HUES6 (cell line): ENCODE data around the gene ASNS.
"Not testable (repeated sequence)": the region's sequence is repeated elsewhere in the genome, so short reads cannot be mapped to it uniquely, and the experiment has no call there.

ENCODE experiments used
- H3K27ac ChIP-seq: 2 replicates; pipeline ENCODE4 v1.7.0; 2013; ENCODE audit warnings: low read depth, mild to moderate bottlenecking, low read length, inconsistent platforms
- H3K27me3 ChIP-seq: 2 replicates; pipeline ENCODE4 v1.6.1; 2013; ENCODE audit warnings: low read length; ENCODE audit not compliant: control insufficient read depth, insufficient read depth
- H3K36me3 ChIP-seq: 2 replicates; pipeline ENCODE4 v1.6.1; 2013; ENCODE audit warnings: low read length; ENCODE audit not compliant: control insufficient read depth, insufficient read depth
- H3K4me1 ChIP-seq: 2 replicates; pipeline ENCODE4 v1.6.1; 2013; ENCODE audit warnings: low read length; ENCODE audit not compliant: control insufficient read depth, insufficient read depth
- H3K4me3 ChIP-seq: 2 replicates; pipeline ENCODE4 v1.5.1; 2013; ENCODE audit warnings: low read depth, low read length
- H3K9ac ChIP-seq: one replicate; pipeline ENCODE4 v1.6.1; 2013; ENCODE audit warnings: mild to moderate bottlenecking, low read length
- H3K9me3 ChIP-seq: 2 replicates; pipeline ENCODE4 v1.6.1; 2013; ENCODE audit warnings: low read depth, low read length; ENCODE audit not compliant: control insufficient read depth, insufficient read depth

The ASNS gene

DNA sequence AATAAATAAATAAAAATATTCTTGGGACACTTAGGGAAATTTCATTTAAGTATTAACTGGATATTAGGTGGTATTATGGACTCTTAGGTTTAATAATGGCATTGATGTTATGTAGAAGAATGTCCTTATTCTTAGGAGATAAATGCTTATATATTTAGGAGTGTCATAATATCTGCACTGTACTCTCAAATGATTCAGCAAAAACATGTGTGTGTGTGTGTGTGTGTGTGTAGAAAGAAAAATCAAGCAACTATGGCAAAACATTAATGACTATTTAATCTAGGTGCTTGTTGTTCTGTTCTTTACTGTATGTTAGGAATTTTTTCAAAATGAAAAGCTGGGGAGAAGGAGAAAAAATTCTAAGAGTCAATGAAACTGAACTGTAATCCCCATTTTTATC, 3.9 kb downstream of the ASNS start:
- H3K4me1 ChIP-seq = peaks cover 7% of the 10 kb centered on the region; the same call in 1 of the 2 replicates
- peaks cover 49% of the 10 kb centered on the region for H3K36me3 ChIP-seq
- no peaks in the 10 kb centered on the region for H3K9me3 ChIP-seq
- H3K9ac ChIP-seq = no peak overlapping the region
- H3K4me3 ChIP-seq = no peak overlapping the region
- H3K27ac ChIP-seq = no peak overlapping the region
- peaks cover 6% of the 10 kb centered on the region for H3K27me3 ChIP-seq

DNA sequence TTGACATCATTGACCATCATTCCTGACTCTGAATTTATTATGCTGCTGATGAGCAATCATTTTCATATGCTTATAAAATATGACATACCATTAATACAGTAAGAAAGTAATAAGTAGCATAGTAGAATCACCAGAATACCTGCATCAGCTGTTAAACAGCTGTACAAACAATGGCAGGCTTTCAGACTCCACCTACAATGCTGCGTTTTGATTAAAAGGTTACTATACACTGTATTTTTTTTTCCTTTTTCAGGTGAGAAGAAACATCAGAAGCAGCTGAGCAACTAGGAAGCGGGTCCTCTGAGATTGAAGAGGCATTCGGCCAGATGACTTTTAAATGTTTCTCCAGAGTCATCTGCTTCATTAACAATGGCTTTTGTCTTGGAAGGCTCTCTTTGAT, 7.1 kb downstream of the ASNS start:
- no peaks in the 10 kb centered on the region for H3K9me3 ChIP-seq
- no peaks in the 10 kb centered on the region for H3K4me1 ChIP-seq
- no peaks in the 10 kb centered on the region for H3K27me3 ChIP-seq
- no peak overlapping the region for H3K9ac ChIP-seq
- H3K27ac ChIP-seq = no peak overlapping the region
- H3K4me3 ChIP-seq = no peak overlapping the region
- H3K36me3 ChIP-seq = peaks cover 60% of the 10 kb centered on the region

DNA sequence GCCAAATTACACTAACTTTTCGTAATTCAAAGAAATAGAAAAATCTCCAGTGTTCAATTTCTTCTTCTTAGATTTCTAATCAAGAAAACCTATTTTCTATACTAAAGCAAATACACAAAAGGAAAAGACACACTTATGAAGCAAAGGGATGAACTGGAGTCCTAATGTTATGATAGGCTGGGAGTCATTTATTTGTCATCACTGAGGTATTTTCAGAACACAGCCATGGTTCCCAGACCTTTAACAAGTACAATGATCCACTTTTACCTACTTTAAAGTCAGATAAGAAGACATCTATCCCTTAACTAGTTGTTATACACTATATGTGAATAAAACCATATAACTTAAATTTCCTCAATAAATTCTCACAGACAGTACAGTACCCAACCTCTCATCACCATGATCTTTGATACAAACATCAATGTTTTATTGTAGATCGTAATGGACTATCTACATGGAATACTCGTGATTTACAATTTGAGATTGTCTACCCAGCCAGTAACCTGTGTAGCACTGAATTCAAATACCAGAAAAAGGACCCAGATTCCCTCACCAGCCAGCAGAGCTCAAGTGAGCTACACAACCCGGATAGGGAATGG, 12.5 kb downstream of the ASNS start:
- peaks cover 69% of the 10 kb centered on the region for H3K36me3 ChIP-seq
- no peak overlapping the region for H3K9ac ChIP-seq
- no peak overlapping the region for H3K4me3 ChIP-seq
- no peaks in the 10 kb centered on the region for H3K27me3 ChIP-seq
- H3K27ac ChIP-seq = no peak overlapping the region
- no peaks in the 10 kb centered on the region for H3K9me3 ChIP-seq
- no peaks in the 10 kb centered on the region for H3K4me1 ChIP-seq

DNA sequence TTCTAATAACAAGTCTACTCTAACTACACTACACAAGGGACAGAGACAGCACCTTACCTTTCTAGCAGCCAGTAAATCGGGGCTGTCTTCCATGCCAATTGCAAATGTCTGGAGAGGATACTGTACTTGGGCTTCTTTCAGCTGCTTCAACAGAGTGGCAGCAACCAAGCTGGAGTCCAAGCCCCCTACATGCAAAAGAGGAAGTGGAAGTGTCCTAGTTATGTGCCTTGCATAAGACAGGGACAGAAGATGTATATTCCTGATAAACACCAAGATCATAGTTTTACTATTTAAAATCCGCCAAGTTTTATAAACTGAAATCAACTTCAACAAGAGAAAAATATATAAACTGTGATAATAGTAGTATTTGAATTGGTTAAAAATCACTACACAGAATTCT, 14.0 kb downstream of the ASNS start:
- Histone ChIP-seq H3K4me1 (no peaks in the 10 kb centered on the region), H3K27ac (no peak overlapping the region), H3K9ac (no peak overlapping the region), H3K4me3 (no peak overlapping the region), H3K27me3 (no peaks in the 10 kb centered on the region), H3K9me3 (no peaks in the 10 kb centered on the region), H3K36me3 (peaks cover 73% of the 10 kb centered on the region)

DNA sequence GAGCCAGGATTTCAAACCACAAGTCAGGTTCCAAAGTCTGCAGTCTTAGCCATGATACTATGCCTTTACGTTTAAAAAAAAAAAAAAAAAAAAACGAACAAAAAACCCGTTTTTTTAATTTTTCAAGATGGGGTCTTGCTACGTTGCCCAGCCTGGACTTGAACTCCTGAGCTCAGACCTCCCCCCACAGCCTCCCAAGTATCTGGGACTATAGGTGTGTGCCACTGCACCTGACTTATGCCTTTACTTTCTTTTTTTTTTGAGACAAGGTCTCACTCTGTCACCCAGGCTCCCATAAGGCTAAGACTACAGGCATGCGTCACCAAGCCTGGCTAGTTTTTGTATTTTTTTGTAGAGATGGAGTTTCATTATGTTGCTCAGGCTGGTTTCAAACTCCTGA, 14.7 kb downstream of the ASNS start:
- no peak overlapping the region for H3K27ac ChIP-seq
- no peaks in the 10 kb centered on the region for H3K4me1 ChIP-seq
- H3K9ac ChIP-seq = no peak overlapping the region
- peaks cover 74% of the 10 kb centered on the region for H3K36me3 ChIP-seq
- no peaks in the 10 kb centered on the region for H3K9me3 ChIP-seq
- no peaks in the 10 kb centered on the region for H3K27me3 ChIP-seq
- H3K4me3 ChIP-seq = no peak overlapping the region

DNA sequence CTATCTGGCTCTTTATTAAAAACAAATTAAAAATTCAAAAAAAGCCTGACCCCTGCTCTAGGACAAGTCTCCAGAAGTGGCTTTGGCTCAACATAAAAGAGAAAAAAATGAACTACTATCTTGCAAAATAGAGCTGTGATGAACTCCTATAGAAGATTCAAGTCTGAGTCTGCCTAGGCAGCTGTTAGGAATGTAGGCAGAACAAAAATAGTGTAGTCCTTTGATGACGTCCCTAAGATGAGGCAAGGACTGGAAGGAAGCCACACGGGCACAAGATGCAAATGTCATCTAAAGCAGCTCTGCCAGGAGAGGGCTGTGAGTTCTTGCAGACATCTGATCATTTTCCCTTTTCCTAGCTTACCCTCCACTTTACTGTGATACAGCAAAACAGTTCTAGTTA, 20.5 kb downstream of the ASNS start:
- H3K9me3 ChIP-seq = no peaks in the 10 kb centered on the region
- peaks cover 51% of the 10 kb centered on the region for H3K36me3 ChIP-seq
- no peak overlapping the region for H3K4me3 ChIP-seq
- no peaks in the 10 kb centered on the region for H3K4me1 ChIP-seq
- H3K9ac ChIP-seq = no peak overlapping the region
- H3K27me3 ChIP-seq = no peaks in the 10 kb centered on the region
- H3K27ac ChIP-seq = no peak overlapping the region

DNA sequence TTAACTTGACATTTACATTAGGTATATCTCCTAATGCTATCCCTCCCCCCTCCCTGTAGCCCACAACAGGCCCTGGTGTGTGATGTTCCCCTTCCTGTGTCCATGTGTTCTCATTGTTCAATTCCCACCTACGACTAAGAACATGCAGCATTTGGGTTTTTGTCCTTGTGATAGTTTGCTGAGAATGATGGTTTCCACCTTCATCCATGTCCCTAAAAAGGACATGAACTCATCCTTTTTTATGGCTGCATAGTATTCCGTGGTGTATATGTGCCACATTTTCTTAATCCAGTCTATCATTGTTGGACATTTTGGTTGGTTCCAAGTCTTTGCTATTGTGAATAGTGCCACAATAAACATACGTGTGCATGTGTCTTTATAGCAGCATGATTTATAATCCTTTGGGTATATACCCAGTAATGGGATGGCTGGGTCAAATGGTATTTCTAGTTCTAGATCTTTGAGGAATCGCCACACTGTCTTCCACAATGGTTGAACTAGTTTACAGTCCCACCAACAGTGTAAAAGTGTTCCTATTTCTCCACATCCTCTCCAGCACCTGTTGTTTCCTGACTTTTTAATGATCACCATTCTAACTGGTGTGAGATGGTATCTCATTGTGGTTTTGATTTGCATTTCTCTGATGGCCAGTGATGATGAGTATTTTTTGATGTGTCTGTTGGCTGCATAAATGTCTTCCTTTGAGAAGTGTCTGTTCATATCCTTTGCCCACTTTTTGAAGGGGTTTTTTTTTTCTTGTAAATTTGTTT, 21.8 kb downstream of the ASNS start:
- not testable (repeated sequence) for H3K27me3 ChIP-seq, H3K9ac ChIP-seq, H3K4me1 ChIP-seq, H3K9me3 ChIP-seq, H3K4me3 ChIP-seq, H3K27ac ChIP-seq
- peaks cover 38% of the 10 kb centered on the region for H3K36me3 ChIP-seq

DNA sequence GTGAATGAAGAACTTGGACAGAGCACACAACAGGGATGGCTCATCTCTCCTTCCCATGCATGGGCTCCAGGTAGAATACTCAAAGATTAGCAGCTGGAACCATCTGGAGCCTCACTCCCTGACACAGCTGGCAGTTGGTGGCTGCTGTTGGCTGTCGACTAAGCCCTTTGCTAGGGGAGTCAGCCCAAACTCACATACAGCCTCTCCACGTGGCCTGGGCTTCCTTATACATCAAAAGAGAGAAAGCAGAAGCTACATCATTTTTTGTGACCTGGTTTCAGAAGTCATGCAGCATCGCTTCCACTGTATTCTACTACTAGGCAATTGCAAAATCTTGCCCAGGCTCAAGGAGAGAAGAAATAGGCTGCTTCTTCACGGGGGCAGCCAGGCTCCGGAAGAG, 24.4 kb downstream of the ASNS start:
- Histone ChIP-seq H3K36me3 (peaks cover 12% of the 10 kb centered on the region), H3K4me1 (no peaks in the 10 kb centered on the region), H3K9me3 (peaks cover 11% of the 10 kb centered on the region; the same call in 1 of the 2 replicates), H3K27ac (no peak overlapping the region), H3K4me3 (no peak overlapping the region), H3K27me3 (no peaks in the 10 kb centered on the region), H3K9ac (no peak overlapping the region)

DNA sequence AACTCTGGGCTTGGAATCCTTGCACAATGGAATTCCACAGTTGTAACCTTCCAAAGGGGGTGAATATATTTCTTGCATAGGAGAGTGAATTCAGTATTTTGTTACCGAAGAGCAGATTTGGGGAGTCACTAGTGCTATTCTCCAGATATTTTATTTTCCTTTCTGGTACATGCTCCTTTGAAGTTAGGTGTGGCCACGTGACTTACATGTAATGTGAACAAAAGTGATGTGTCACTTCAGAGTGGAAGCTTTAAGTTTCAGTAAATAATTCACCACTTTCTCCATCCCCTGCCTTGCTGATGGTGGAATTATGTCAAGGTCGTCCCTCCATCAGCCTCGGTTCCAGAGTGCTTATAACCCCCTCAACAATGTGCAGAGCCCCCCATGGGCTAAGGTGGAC, 25.3 kb downstream of the ASNS start:
- H3K27ac ChIP-seq = no peak overlapping the region
- H3K36me3 ChIP-seq = peaks cover 4% of the 10 kb centered on the region
- H3K9me3 ChIP-seq = peaks cover 11% of the 10 kb centered on the region; the same call in 1 of the 2 replicates
- no peak overlapping the region for H3K4me3 ChIP-seq
- no peak overlapping the region for H3K9ac ChIP-seq
- no peaks in the 10 kb centered on the region for H3K27me3 ChIP-seq
- H3K4me1 ChIP-seq = no peaks in the 10 kb centered on the region

DNA sequence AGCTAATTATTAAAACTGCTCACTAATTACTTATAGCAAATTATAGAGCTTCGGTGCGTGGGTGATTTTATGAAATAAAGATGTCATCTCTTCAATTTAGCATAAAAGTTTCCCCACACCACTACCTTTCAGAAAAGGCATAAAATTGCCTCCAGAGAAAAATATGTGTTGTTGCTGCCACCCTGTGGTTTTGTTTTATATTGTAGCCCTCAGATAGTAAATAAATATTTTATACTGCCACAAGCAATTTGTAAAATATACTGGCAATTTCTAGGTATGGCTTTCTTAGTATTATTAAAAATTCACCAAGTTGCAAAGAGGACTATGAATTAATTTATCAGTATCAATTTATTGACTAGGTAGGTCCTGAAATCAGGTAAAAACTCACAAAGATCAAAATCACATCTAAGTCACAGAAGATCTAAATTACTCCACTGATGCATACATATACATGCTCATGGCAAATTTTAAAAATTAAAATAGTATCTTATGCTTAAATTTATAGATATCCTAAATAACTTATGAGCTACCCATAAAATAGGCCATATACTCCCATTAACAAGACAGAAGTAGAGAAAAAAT, 26.5 kb downstream of the ASNS start:
- no peaks in the 10 kb centered on the region for H3K27me3 ChIP-seq
- no peak overlapping the region for H3K4me3 ChIP-seq
- H3K36me3 ChIP-seq = no peaks in the 10 kb centered on the region
- no peaks in the 10 kb centered on the region for H3K4me1 ChIP-seq
- no peak overlapping the region for H3K27ac ChIP-seq
- peaks cover 11% of the 10 kb centered on the region; the same call in 1 of the 2 replicates for H3K9me3 ChIP-seq
- no peak overlapping the region for H3K9ac ChIP-seq

DNA sequence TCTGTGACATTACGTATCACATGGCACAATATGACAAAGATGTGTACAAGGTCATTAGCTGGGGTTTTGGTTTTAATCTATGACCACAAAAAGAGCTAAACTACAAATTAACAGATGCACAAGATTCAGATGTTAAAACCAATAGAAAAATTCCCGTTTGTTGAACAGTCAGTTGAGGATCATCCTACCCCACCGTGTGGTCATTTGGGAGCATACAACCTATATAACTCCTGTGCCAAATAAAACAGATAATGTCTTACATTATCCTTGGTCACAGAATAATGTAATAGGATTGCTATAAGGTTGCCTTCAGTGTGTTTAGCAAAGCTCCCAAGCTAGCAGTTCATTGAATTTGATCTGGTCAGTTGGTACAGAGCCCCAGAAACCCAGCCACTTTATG, 28.2 kb downstream of the ASNS start:
- H3K9ac ChIP-seq = no peak overlapping the region
- H3K27ac ChIP-seq = no peak overlapping the region
- H3K36me3 ChIP-seq = no peaks in the 10 kb centered on the region
- no peaks in the 10 kb centered on the region for H3K27me3 ChIP-seq
- peaks cover 11% of the 10 kb centered on the region; the same call in 1 of the 2 replicates for H3K9me3 ChIP-seq
- H3K4me1 ChIP-seq = no peaks in the 10 kb centered on the region
- no peak overlapping the region for H3K4me3 ChIP-seq
